GM10266 (cell line): ENCODE measurements around the gene GHRHR.

Experiments
- DNase-seq: peaks from one replicate; pipeline ENCODE4 v3.0.0; 2012; ENCODE audit errors: extremely low spot score
- TF ChIP-seq, protein P1 (sequence below): IDR thresholded peaks from 2 replicates; pipeline ENCODE4 v1.5.1; 2012; ENCODE audit warnings: mild to moderate bottlenecking, low read depth; ENCODE audit not compliant: control insufficient read depth, insufficient read depth; ENCODE audit errors: missing control alignments

GHRHR gene

DNA sequence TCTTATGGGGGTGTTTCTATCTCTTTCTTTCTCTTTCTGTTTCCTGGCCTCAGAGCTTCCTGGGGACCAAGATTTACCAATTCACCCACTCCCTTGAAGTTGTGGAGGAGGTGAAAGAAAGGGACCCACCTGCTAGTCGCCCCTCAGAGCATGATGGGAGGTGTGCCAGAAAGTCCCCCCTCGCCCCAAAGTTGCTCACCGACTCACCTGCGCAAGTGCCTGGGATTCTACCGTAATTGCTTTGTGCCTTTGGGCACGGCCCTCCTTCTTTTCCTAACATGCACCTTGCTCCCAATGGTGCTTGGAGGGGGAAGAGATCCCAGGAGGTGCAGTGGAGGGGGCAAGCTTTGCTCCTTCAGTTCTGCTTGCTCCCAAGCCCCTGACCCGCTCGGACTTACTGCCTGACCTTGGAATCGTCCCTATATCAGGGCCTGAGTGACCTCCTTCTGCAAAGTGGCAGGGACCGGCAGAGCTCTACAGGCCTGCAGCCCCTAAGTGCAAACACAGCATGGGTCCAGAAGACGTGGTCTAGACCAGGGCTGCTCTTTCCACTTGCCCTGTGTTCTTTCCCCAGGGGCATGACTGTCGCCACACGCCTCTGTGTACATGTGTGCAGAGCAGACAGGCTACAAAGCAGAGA lies 39.9 kb upstream of the GHRHR start:
- TF ChIP-seq, protein P1, sequence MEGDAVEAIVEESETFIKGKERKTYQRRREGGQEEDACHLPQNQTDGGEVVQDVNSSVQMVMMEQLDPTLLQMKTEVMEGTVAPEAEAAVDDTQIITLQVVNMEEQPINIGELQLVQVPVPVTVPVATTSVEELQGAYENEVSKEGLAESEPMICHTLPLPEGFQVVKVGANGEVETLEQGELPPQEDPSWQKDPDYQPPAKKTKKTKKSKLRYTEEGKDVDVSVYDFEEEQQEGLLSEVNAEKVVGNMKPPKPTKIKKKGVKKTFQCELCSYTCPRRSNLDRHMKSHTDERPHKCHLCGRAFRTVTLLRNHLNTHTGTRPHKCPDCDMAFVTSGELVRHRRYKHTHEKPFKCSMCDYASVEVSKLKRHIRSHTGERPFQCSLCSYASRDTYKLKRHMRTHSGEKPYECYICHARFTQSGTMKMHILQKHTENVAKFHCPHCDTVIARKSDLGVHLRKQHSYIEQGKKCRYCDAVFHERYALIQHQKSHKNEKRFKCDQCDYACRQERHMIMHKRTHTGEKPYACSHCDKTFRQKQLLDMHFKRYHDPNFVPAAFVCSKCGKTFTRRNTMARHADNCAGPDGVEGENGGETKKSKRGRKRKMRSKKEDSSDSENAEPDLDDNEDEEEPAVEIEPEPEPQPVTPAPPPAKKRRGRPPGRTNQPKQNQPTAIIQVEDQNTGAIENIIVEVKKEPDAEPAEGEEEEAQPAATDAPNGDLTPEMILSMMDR = no peak
- no peak for DNase-seq

DNA sequence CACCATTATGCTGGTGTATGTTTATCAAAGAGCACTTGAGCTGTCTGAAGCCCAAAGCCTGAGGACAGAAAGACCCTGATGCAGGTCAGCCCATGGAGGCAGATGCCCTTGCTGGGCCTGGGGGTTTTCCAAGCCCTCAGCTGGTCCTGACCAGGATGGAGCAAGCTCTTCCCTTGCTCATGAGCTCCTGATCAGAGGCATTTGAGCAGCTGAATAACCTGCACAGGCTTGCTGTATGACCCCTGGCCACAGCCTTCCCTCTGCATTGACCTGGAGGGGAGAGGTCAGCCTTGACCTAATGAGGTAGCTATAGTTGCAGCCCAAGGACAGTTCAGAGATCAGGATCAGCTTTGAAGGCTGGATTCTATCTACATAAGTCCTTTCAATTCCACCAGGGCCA lies 39.1 kb upstream of the GHRHR start:
- TF ChIP-seq, protein P1 = no peak
- DNase-seq = no peak

DNA sequence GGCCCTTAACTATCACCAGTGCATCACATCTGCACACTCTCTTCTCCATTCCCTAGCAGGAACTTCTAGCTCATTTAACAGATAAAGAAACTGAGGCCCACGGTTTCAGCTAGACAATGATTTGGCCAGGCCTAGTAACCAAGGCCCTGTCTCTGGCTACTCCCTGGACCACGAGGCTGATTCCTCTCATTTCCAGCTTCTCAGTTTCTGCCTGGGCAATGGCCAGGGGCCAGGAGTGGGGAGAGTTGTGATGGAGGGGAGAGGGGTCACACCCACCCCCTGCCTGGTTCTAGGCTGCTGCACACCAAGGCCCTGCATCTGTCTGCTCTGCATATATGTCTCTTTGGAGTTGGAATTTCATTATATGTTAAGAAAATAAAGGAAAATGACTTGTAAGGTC lies 38.6 kb upstream of the GHRHR start:
- DNase-seq = no peak
- TF ChIP-seq, protein P1 = no peak

DNA sequence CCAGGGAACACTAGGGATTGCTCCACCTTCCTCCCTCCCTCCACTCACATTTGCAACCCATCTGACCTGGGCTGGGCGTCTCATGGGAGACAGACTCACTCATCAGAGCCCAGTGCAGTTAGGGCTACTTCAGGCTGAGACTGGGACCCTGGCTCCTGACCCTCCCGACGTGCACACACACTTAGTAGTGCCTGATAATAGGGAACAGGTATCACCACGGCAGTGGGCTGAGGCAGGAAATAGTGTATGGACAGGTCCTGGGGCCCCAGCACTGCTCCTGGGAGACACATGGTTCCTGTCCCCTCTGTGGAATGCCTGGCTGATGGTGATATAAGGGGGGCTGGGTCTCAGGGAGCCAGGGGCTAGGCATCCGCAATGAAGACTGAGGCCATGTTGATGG lies 37.8 kb upstream of the GHRHR start:
- TF ChIP-seq, protein P1 = no peak
- DNase-seq = no peak

DNA sequence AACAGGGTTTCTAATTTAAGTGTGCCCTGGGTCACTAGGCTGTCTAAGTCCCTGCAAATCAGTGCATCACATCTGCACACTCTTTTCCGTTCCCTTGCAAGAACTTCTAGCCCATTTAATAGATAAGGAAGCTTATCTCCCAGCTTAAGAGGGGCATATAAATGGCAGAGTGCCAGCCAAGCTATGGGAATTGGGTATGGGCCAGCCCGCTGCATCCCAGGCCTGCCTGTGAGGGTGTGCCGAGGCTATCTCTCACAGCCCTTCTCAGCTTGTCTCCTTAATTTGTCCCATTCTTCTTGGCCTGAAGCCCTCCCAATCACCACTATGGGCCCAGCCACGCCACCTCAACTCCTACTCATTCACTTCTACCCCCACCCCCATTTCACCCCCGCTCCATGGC lies 37.4 kb upstream of the GHRHR start:
- no peak for DNase-seq
- TF ChIP-seq, protein P1 = no peak

DNA sequence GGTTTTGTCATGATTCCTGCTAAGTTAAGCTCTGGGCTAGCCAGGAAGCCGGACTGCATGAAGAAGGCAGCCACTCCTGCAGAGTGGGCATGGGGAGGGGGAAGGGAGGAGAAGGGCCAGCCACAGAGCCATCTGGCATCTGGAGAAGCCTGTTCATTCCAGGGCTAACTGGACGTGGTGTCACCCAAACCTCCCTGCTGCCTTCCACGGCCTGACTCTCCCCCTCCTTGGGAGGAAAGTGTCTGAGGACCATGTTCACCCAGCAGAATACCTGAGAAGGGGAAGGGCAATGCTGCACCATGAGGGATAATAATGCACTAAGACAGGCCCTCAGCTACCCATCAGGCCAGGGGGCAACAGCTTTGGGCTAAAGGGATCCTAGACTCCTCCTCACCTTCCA lies 36.7 kb upstream of the GHRHR start:
- TF ChIP-seq, protein P1 = no peak
- DNase-seq = no peak

DNA sequence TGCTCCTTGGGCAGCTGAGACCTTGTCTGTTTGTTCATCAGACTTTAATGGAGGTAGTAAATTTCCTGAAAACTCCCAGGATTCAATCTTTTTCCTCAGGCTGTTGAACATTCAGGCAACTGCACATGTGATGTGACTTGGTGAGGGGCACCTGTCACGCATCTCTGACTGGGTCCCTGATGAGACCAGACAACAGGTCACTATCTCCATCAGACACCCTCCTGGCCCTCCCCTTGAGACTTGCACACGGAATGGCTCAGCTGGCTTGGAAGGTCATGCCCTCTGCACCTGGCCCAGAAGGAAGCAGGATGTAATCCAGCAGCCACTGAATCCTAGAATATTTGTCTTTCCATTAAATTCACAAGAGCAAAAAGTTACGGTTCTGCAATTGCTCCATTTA lies 36.2 kb upstream of the GHRHR start:
- DNase-seq = no peak
- TF ChIP-seq, protein P1 = no peak
